OCI-LY3 (cell line): Measurements from ENCODE around the gene SOX5.

Experiments used
- H2AFZ ChIP-seq: fragments of 200-600, 300-600 bp; shearing (Covaris generic); 2 replicates; pipeline ENCODE4 v1.6.0; 2014; ENCODE audit warnings: antibody characterized with exemption, low read depth, low read length
- H3K27ac ChIP-seq: fragments of 200-600, 300-600 bp; sonication (generic); 2 replicates; pipeline ENCODE4 v1.5.1; 2014; ENCODE audit warnings: mild to moderate bottlenecking, low read length, moderate library complexity, mixed read lengths
- H3K27me3 ChIP-seq: fragments of 200-600, 300-600 bp; sonication (generic); 2 replicates; pipeline ENCODE4 v1.6.1; 2014; ENCODE audit warnings: low read depth, low read length, mixed read lengths
- H3K36me3 ChIP-seq: fragments of 200-600, 300-600 bp; sonication (generic); replicated peaks from 2 replicates; pipeline ENCODE3; 2014; ENCODE audit warnings: low read depth, low read length, mixed read lengths
- H3K4me1 ChIP-seq: fragments of 300-600, 200-600 bp; sonication (generic); 2 replicates; pipeline ENCODE4 v1.6.1; 2014; ENCODE audit warnings: low read length, mixed read lengths
- H3K4me2 ChIP-seq: fragments of 200-600, 300-600 bp; sonication (generic); 2 replicates; pipeline ENCODE4 v1.6.1; 2014; ENCODE audit warnings: low read length, mixed read lengths
- H3K4me3 ChIP-seq: fragments of 300-600, 200-600 bp; sonication (generic); 2 replicates; pipeline ENCODE4 v1.5.1; 2014; ENCODE audit warnings: antibody characterized with exemption, mild to moderate bottlenecking, low read length, moderate library complexity
- H3K79me2 ChIP-seq: fragments of 300-600, 200-600 bp; shearing (Covaris generic); 2 replicates; pipeline ENCODE4 v1.6.1; 2014; ENCODE audit warnings: mild to moderate bottlenecking, low read length, mixed read lengths
- H3K9ac ChIP-seq: fragments of 300-600, 200-600 bp; shearing (Covaris generic); 2 replicates; pipeline ENCODE4 v1.6.0; 2014; ENCODE audit warnings: mild to moderate bottlenecking, low read length, moderate library complexity
- H3K9me3 ChIP-seq: fragments of 200-600, 300-600 bp; shearing (Covaris generic); 2 replicates; pipeline ENCODE4 v1.6.1; 2014; ENCODE audit warnings: low read length, mixed read lengths; ENCODE audit not compliant: insufficient read depth
- H4K20me1 ChIP-seq: fragments of 200-600, 300-600 bp; sonication (generic); 2 replicates; pipeline ENCODE4 v1.6.1; 2016; ENCODE audit warnings: low read length, mixed read lengths; ENCODE audit not compliant: insufficient read depth
- EZH2phosphoT487 ChIP-seq: fragments of 200-600 bp; shearing (Covaris generic); IDR thresholded peaks from 2 replicates; pipeline ENCODE4 v1.6.1; 2018; ENCODE audit warnings: antibody characterized with exemption, mixed run types, low read depth
- TF ChIP-seq, protein P1 (sequence below): fragments of 200-600, 300-600 bp; sonication (generic); IDR thresholded peaks from 2 replicates; pipeline ENCODE4 v1.5.1; 2014; ENCODE audit warnings: antibody characterized with exemption, low read length, low read depth

SOX5 gene

DNA sequence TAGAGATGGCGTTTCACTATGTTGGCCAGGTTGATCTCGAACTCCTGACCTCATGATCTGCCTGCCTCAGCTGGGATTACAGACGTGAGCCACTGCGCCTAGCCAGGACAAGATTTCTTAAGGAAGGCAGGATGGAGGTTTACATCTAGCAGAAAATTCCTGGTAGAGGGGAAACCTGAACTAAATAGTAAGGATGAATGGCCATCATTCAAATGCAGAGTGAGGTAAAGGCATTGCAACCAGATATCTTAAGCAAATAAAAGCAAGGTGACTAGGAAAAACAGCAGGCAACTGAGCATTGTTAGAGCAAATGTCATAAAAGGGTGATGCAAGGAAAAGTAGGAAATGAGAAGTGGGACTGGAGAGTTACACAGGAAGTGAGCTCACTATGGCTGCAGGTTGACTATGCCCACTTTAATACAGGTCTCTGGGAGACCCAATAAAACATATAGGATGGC, 133.0 kb downstream of the SOX5 start:
- H3K4me1 ChIP-seq = no peaks in the 10 kb centered on the region
- no peak overlapping the region for H3K9ac ChIP-seq
- H3K27ac ChIP-seq = no peak overlapping the region
- no peaks in the 10 kb centered on the region for H3K79me2 ChIP-seq
- no peak for TF ChIP-seq EZH2phosphoT487
- TF ChIP-seq, protein P1, sequence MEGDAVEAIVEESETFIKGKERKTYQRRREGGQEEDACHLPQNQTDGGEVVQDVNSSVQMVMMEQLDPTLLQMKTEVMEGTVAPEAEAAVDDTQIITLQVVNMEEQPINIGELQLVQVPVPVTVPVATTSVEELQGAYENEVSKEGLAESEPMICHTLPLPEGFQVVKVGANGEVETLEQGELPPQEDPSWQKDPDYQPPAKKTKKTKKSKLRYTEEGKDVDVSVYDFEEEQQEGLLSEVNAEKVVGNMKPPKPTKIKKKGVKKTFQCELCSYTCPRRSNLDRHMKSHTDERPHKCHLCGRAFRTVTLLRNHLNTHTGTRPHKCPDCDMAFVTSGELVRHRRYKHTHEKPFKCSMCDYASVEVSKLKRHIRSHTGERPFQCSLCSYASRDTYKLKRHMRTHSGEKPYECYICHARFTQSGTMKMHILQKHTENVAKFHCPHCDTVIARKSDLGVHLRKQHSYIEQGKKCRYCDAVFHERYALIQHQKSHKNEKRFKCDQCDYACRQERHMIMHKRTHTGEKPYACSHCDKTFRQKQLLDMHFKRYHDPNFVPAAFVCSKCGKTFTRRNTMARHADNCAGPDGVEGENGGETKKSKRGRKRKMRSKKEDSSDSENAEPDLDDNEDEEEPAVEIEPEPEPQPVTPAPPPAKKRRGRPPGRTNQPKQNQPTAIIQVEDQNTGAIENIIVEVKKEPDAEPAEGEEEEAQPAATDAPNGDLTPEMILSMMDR = no peak
- H2AFZ ChIP-seq = no peak overlapping the region
- no peaks in the 10 kb centered on the region for H3K36me3 ChIP-seq
- peaks cover 17% of the 10 kb centered on the region for H4K20me1 ChIP-seq
- H3K27me3 ChIP-seq = no peaks in the 10 kb centered on the region
- H3K9me3 ChIP-seq = no peaks in the 10 kb centered on the region
- H3K4me3 ChIP-seq = no peak overlapping the region
- no peak overlapping the region for H3K4me2 ChIP-seq

GRCh38 chr12:23815810-23816209, 133.7 kb downstream of the SOX5 start:
- Histone ChIP-seq H3K79me2 (no peaks in the 10 kb centered on the region), H3K27me3 (no peaks in the 10 kb centered on the region), H3K36me3 (no peaks in the 10 kb centered on the region), H2AFZ (no peak overlapping the region), H3K4me3 (no peak overlapping the region), H3K9me3 (no peaks in the 10 kb centered on the region), H4K20me1 (peaks cover 19% of the 10 kb centered on the region), H3K4me2 (no peak overlapping the region), H3K9ac (no peak overlapping the region), H3K27ac (no peak overlapping the region), H3K4me1 (no peaks in the 10 kb centered on the region)
- TF ChIP-seq, protein P1 = no peak
- no peak for TF ChIP-seq EZH2phosphoT487

DNA sequence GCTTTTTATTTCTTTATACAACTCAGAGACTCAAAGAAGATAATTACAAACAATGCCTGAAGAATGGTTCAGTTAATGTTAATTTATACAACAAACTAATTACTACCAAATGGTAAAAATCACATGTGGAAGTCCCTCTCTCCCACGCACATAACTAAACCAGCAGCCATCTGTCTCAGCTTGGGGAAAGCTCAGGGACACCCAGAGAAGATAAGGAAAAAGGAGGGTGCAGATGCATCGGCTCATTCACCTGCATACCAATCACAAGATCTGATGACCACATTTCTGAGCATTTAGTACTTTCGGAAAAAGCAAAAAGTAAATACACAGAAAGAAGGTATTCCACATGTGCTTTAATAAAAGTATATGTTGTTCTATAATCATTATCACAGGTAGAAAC, 136.3 kb downstream of the SOX5 start:
- H3K79me2 ChIP-seq = no peaks in the 10 kb centered on the region
- no peak overlapping the region for H3K4me2 ChIP-seq
- H2AFZ ChIP-seq = no peak overlapping the region
- no peak overlapping the region for H3K27ac ChIP-seq
- H3K4me1 ChIP-seq = no peaks in the 10 kb centered on the region
- no peaks in the 10 kb centered on the region for H3K27me3 ChIP-seq
- no peaks in the 10 kb centered on the region for H3K36me3 ChIP-seq
- TF ChIP-seq, protein P1 = no peak
- TF ChIP-seq EZH2phosphoT487 = no peak
- no peak overlapping the region for H3K9ac ChIP-seq
- H3K4me3 ChIP-seq = no peak overlapping the region
- peaks cover 28% of the 10 kb centered on the region for H4K20me1 ChIP-seq
- H3K9me3 ChIP-seq = no peaks in the 10 kb centered on the region

GRCh38 chr12:23810329-23810902, 139.1 kb downstream of the SOX5 start:
- Histone ChIP-seq H3K27ac (no peak overlapping the region), H3K4me3 (no peak overlapping the region), H3K36me3 (no peaks in the 10 kb centered on the region), H3K27me3 (no peaks in the 10 kb centered on the region), H3K4me2 (no peak overlapping the region), H3K4me1 (no peaks in the 10 kb centered on the region), H3K9ac (no peak overlapping the region), H3K9me3 (no peaks in the 10 kb centered on the region), H4K20me1 (peaks cover 29% of the 10 kb centered on the region; the same call in 1 of the 2 replicates), H3K79me2 (no peaks in the 10 kb centered on the region), H2AFZ (no peak overlapping the region)
- TF ChIP-seq, protein P1 = no peak
- no peak for TF ChIP-seq EZH2phosphoT487
